ENCODE measurements around the gene EPS8L1. TPM values are rescaled to one million over a fixed set of nuclear protein-coding genes. Genes with fewer than 3 reads are reported as not detected.
"Not testable (repeated sequence)": the region's sequence is repeated elsewhere in the genome, so short reads cannot be mapped to it uniquely, and the experiment has no call there.

The EPS8L1 gene
- total RNA-seq, 1 donor from 2014 or later = 22.4 TPM

- TF ChIP-seq, protein P1, sequence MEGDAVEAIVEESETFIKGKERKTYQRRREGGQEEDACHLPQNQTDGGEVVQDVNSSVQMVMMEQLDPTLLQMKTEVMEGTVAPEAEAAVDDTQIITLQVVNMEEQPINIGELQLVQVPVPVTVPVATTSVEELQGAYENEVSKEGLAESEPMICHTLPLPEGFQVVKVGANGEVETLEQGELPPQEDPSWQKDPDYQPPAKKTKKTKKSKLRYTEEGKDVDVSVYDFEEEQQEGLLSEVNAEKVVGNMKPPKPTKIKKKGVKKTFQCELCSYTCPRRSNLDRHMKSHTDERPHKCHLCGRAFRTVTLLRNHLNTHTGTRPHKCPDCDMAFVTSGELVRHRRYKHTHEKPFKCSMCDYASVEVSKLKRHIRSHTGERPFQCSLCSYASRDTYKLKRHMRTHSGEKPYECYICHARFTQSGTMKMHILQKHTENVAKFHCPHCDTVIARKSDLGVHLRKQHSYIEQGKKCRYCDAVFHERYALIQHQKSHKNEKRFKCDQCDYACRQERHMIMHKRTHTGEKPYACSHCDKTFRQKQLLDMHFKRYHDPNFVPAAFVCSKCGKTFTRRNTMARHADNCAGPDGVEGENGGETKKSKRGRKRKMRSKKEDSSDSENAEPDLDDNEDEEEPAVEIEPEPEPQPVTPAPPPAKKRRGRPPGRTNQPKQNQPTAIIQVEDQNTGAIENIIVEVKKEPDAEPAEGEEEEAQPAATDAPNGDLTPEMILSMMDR (conservative IDR thresholded peaks at IDR 0.05) = no peak
- Mint-ChIP-seq H3K36me3 (ENCODE audit: low read depth) (peaks cover 20% of the 10 kb centered on the region), H3K4me1 (no peaks in the 10 kb centered on the region), H3K4me3 (no peak overlapping the region), H3K27ac (ENCODE audit: unreplicated experiment) (no peak overlapping the region), H3K9me3 (no peaks in the 10 kb centered on the region), H3K27me3 (ENCODE audit: low read depth) (no peaks in the 10 kb centered on the region)
- DNase-seq (ENCODE audit: low read depth, low spot score) = no peak
These were observed 18.8 kb upstream of the EPS8L1 start for GRCh38 chr19:55056827-55057226.

- Mint-ChIP-seq H3K4me1 (peaks cover 9% of the 10 kb centered on the region), H3K36me3 (ENCODE audit: low read depth) (peaks cover 20% of the 10 kb centered on the region), H3K27ac (ENCODE audit: unreplicated experiment) (no peak overlapping the region), H3K27me3 (ENCODE audit: low read depth) (peaks cover 9% of the 10 kb centered on the region), H3K9me3 (peaks cover 3% of the 10 kb centered on the region), H3K4me3 (no peak overlapping the region)
- DNase-seq (ENCODE audit: low read depth, low spot score) = no peak
- TF ChIP-seq, protein P1 (conservative IDR thresholded peaks at IDR 0.05) = no peak
These were observed 16.7 kb upstream of the EPS8L1 start for GRCh38 chr19:55058781-55059610.

GRCh38 chr19:55060287-55060686 lies 15.4 kb upstream of the EPS8L1 start:
- H3K4me3 Mint-ChIP-seq = peak overlapping the region; percentile 49
- H3K27ac Mint-ChIP-seq (ENCODE audit: unreplicated experiment) = not testable (repeated sequence)

DNA sequence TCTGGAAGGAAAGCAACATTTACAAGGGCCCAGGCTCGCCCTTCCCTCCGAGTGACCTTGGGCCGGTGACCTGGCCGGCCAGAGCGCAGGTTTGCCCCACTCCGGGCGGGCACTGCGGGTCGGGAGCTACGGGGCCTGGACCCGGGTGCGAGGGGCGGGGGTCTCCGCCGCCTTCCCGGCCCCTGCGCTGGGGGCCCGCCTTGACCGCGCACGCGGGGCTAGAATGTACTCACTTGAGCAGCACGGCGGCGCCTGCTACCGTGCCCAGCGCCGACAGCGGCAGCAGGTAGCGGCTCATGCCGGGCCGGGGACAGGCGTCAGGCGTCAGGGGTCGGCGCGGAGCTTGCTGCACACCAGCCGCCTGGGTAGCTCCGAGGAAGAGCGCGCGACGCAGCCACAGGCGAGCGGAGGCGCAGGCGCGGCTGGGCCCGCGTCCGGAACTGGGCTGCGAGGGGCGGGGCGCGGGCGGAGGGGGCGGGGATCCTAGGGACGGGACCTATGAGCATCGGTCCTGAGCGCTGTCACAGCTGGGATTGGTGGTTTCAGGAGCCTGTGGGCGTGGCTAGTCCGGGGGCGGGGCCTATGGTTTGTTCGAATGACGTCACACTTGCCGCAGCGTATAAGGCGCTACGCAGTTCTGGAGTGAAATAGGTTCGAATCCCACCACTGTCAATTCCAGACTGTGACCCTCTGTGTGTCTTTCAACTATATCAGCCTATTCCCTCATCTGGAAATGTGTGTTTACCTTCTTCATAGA lies 12.8 kb upstream of the EPS8L1 start, which contains the start of gene RDH13:
TSS of gene RDH13 (minus strand) at position 414 of the 757 bp plus-strand sequence. CDS start at position 298, 116 bp downstream.
- Mint-ChIP-seq H3K36me3 (ENCODE audit: low read depth) (peaks cover 10% of the 10 kb centered on the region), H3K9me3 (peaks cover 3% of the 10 kb centered on the region), H3K4me3 (peak within 1 kb of the TSS; percentile 86), H3K27ac (ENCODE audit: unreplicated experiment) (no peak within 1 kb of the TSS), H3K27me3 (ENCODE audit: low read depth) (peaks cover 47% of the 10 kb centered on the region), H3K4me1 (peaks cover 9% of the 10 kb centered on the region)
- peak; percentile 99 for DNase-seq (ENCODE audit: low read depth, low spot score)
- TF ChIP-seq, protein P1 (conservative IDR thresholded peaks at IDR 0.05) = no peak

More at GRCh38 chr19:55060287-55060686, 15.4 kb upstream of the EPS8L1 start:
- peaks cover 18% of the 10 kb centered on the region for H3K36me3 Mint-ChIP-seq (ENCODE audit: low read depth)
- H3K27me3 Mint-ChIP-seq (ENCODE audit: low read depth) = peaks cover 21% of the 10 kb centered on the region
- not testable (repeated sequence) for H3K9me3 Mint-ChIP-seq; DNase-seq (ENCODE audit: low read depth, low spot score); H3K4me1 Mint-ChIP-seq

- DNase-seq (ENCODE audit: low read depth, low spot score) = no peak
- Mint-ChIP-seq H3K4me1 (peaks cover 9% of the 10 kb centered on the region), H3K9me3 (peaks cover 3% of the 10 kb centered on the region), H3K36me3 (ENCODE audit: low read depth) (peaks cover 8% of the 10 kb centered on the region), H3K4me3 (peak overlapping the region; percentile 86), H3K27me3 (ENCODE audit: low read depth) (peaks cover 52% of the 10 kb centered on the region), H3K27ac (ENCODE audit: unreplicated experiment) (no peak overlapping the region)
- TF ChIP-seq, protein P1 (conservative IDR thresholded peaks at IDR 0.05) = no peak
These were observed 12.2 kb upstream of the EPS8L1 start for GRCh38 chr19:55063492-55063843.

GRCh38 chr19:55065516-55065915 lies 10.2 kb upstream of the EPS8L1 start:
- not testable (repeated sequence) for H3K36me3 Mint-ChIP-seq (ENCODE audit: low read depth); H3K9me3 Mint-ChIP-seq; DNase-seq (ENCODE audit: low read depth, low spot score); H3K4me3 Mint-ChIP-seq; H3K27ac Mint-ChIP-seq (ENCODE audit: unreplicated experiment)
- peaks cover 17% of the 10 kb centered on the region for H3K4me1 Mint-ChIP-seq
- peaks cover 72% of the 10 kb centered on the region for H3K27me3 Mint-ChIP-seq (ENCODE audit: low read depth)
